HG02678 (cell line): Measurements from ENCODE around the gene OR2C1.

Experiments
- ATAC-seq: cut with Tn5 transposase; IDR thresholded peaks from one replicate; pipeline ENCODE4 v1.9.1; 2021; ENCODE audit warnings: mild to moderate bottlenecking, moderate library complexity; ENCODE audit not compliant: unreplicated experiment

Gene OR2C1

DNA sequence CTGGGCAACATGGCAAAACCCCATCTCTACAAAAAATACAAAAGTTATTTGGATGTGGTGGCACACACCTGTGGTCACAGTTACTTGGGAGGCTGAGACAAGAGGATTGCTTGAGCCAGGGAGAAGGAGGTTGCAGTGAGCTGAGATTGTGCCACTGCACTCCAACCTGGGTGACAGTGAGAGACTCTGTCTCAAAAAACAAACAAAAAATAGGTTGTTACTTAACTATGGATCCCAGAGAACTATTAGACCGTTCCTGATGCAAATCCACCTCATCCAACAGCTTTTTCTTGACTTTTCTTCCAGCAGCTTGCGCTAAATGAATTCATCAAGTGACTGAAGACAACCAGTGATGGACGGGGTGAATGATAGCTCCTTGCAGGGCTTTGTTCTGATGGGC is at the start of gene OR2C1:
Gene OR2C1, plus strand, starts transcription at position 301 of the 400 bp plus-strand sequence. Its CDS starts 52 bp downstream, at position 353.
- no peak for ATAC-seq

DNA sequence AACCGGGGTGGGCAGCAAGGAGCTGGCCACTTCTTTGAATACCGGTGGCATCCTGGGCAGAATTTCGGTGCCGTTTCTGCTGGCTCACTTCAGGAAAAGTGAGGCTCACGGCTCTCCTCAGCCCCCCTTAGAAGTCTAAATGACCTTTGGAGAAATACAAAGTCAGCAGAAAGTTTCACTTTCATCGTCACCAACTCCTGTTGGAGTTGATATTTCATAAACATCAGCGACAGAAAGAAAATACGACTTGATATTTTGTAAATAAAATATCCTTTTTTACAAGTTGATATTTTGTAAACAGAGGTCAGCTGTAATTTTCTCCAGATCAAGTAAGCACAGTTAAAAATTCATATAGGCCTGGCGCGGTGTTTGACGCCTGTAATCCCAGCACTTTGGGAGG is 49.6 kb upstream of the OR2C1 start:
- no peak for ATAC-seq

DNA sequence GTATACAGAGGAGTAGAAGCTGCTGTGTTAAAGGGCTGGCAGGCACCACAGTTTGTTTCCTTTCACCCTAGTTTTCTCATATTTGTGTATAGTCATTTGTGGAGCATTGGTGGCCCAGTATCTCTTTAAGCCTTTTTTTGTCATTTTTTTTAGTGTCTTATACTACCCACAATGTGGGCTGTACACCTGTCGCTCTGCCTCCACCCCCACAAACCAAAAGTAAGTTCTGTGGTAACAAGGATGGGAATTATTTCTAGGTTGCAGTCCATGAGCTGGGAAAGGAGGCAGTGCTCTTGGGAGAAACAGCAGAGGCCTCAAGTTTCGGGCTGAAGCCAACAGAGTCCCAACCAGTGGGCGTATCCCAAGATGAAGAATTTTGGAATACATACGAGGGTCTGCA is 44.2 kb upstream of the OR2C1 start:
- ATAC-seq, result no peak

DNA sequence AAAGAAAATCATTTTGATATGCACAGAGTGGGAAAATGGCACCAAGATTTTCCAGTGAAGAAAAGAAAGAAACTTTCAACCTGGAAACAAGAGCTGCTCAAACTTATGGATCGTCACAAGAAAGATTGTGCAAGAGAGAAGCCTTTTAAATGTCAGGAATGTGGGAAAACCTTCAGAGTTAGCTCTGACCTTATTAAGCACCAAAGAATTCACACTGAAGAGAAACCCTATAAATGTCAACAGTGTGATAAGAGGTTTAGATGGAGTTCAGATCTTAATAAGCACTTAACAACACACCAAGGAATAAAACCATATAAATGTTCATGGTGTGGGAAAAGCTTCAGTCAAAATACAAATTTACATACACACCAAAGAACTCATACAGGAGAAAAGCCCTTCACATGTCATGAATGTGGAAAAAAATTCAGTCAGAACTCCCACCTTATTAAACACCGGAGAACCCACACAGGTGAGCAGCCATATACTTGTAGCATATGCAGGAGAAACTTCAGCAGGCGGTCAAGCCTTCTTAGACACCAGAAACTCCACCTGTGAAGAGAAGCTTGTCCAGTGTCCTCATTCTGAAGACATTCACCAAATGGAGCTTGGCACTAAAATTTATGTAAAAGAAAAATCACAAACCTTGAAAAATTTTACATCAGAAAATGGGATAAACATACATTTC is 38.2 kb upstream of the OR2C1 start:
- ATAC-seq, result no peak

DNA sequence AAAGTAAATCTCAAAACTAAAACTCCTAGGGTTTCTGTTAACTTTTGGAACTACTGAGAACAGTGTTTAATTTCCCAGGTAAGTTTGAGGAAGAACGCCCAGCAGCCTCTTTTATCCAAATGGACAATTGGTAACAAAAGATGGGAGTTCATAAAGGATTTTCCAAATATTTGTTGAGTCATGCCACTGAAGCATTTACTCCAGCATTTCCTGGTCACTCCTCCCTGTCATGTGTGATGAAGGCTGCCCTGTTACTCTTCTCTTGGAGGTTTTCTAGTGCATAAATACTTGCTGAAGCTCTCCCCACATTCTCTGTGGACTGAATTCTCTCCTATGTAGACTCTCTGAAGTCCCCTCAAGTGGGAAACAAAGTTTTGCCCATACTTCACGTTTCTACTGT is 33.9 kb upstream of the OR2C1 start:
- no peak for ATAC-seq

DNA sequence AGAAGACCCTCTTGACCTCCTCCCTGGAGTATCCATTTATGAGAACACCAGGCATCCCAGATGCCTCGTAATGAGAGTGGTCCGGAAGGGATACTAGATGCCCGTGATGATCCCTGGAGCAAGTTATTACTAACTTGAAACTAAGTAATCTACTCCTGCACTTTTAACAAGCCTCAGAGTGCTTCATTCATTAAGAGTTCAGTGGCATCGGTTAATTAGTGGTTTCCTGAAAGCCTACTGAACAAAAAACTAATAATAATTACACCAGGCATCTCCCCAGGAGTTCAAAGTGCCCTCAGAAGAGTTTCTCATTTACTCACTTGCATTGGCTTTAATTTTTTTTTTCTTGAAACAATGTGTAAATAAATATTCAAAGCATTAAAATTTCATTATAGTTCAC is 28.2 kb upstream of the OR2C1 start:
- ATAC-seq, result no peak

DNA sequence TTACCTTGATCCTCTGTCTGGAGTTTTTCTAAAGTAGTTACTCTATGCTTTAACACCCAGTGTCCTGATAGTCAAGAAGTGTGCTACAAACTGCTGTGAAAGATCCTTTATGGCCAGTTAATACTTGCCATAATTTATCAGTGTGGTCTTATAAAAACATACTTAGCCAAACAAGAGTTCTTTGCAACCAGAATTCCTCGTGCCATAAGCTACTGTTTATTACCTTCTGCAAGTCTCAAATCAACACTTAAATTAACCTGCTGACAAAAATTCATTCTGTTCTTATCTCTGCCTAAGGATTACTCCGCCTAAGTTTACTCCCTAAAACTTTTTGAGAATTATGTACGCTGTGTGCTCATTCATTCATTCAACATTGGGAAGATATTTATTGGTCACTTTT is 27.6 kb upstream of the OR2C1 start:
- ATAC-seq, result no peak

DNA sequence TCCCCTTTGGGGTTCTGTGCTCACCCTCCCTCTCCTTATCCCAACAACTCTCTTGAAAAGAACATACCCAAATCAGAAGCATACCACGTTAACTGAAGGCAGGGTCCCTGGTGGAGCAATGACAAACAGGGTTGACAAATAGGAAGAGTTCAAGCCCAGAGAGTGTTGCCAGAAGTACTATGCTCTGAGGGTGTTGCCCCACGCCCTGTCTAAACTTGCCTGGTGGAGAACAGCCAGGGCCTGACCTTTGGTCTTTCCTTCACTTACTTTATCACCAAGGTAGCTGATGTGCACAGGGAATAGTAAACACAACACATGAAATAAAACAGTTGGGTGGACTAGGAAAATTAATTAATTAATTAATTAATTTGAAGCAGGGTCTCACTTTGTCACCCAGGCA is 27.0 kb upstream of the OR2C1 start:
- no peak for ATAC-seq

DNA sequence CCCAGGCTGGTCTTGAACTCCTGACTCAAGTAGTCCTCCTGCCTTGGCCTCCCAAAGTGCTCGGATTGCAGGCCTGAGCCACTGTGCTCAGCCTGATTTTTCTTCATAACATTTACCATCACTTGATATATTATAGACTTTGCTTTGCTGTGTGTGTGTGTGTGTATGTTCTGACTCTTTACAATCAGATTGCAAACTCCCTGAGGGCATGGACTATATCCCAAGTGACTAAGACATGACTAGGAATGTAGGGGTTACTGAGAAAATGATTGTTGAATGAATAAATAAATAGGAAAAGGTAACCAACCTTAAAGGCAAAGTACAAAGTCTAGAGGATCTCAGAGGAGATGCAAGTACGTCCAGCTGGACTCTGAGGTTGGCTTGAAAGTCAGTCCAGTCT is 9.6 kb upstream of the OR2C1 start:
- ATAC-seq, result no peak

DNA sequence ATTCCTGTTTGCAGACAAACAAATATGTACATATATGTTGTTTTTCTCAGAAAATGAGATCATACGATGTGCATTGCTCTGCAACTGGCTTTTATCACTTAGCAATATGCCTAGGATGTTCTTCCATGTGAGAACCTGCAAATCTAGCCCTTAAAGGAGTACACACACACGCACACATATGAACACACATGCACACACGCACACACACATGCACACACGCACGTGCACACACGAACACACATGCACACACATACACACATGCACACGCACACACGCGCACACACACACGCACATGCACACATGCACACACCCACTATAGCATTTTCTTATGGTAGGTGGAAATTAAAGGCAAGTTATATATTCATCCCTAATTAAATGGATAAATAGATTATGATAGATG is 8.1 kb upstream of the OR2C1 start:
- ATAC-seq, result no peak

DNA sequence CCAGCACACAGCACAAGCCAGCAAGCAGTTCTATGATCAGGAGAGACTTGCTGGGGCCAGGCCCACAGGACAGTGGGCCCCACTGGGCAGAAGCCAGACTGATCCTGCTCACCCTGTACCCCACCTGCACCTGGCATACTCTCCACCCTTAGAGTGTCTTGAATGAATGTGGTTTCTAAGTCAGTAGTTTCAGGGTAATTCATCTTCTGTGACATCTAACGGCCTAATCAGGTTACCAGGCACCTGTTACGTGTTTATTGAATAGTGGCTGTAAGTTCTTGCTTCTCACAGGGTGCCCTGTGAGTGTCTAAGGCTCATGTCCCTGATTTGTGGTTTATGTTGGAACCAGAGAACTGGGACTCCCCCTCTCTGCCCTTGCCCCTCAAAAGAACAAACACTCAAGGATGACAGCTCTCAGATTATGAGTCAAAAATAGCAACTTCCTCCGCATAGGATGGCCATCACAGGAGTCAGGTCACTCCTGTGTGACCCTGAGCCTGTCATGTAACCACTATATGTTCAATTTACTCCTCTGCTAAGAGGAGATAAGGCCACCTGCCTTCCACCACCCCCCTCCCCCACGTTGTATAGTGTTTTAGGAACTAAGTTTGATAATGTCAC is 7.0 kb upstream of the OR2C1 start:
- no peak for ATAC-seq

DNA sequence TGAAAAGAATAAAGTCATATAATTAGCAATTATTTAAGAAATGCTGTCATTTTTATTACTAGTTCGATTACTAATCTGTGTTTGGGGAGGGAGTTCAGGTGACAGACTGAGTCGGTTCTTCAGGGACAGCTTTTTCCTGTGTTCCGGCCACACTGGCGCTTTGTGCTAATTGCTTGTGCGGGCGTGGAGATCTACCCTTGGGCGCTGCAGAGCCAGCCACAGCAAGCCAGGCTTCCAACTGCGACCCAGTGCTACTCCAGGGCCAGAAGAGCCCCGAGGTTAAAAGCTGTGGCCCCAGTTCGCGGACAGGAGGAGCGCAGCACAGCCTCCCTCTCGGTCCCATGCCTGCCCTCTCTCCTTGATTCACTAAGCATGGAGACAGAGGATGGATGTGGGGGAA is 6.5 kb upstream of the OR2C1 start:
- ATAC-seq, result no peak

DNA sequence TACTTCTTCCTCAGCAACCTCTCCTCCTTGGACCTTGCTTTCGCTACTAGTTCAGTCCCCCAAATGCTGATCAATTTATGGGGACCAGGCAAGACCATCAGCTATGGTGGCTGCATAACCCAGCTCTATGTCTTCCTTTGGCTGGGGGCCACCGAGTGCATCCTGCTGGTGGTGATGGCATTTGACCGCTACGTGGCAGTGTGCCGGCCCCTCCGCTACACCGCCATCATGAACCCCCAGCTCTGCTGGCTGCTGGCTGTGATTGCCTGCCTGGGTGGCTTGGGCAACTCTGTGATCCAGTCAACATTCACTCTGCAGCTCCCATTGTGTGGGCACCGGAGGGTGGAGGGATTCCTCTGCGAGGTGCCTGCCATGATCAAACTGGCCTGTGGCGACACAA is 429 bp downstream of the OR2C1 start:
- ATAC-seq, result no peak

DNA sequence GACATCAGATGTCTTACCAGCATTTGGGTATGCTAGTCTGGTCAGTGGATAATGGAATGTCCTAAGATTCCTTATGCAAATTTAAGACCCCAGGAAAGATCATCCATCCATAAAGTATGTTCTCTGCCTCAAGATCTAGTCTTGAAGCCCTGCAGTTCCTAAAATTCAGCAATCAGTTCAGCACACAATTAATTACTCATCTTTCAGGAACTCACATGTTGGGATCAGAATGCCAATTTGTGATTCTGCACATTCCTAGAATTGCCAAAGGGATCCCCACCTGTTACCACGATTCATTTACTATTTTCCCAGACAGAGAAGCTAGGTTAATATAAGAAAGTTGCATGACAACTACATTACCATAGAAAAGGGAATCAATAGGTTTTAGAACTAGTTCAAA is 3.2 kb downstream of the OR2C1 start:
- ATAC-seq, result no peak

DNA sequence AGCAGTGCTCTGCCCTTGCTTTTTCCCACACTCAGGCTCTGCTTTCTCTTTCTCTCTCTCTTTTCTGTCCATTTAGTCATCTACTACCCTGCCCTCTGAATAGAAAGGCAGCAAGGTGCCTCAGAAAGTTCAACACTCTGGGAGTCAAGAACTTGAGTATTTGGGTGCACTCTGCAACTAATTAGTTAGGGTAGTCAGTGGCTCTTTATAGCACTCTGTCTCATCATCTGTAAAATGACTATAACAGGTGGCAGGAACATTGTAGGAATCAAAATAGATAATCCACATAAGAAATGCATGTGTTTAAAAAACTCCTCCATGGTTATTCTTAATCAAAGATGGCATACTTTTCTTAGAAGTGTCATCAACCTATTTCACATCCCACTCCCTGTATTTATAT is 7.2 kb downstream of the OR2C1 start:
- no peak for ATAC-seq

DNA sequence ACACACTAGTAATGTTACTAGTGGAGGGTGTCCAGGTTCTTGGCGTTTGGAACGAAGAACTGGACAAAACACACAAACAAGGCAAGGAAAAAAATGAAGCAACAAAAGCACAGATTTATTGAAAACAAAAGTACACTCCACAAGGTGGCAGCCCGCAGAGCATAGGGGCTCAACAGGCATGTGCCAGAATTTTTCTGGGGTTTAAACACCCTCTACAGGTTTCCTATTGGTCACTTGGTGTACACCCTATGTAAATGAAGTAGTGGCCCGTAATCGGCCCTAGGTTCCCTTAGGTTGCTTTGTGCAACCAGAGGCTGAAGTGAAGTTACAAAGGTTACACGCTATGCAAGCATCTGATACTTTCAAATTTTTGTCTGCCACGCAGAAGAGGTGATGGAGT is 8.1 kb downstream of the OR2C1 start:
- ATAC-seq, result no peak

DNA sequence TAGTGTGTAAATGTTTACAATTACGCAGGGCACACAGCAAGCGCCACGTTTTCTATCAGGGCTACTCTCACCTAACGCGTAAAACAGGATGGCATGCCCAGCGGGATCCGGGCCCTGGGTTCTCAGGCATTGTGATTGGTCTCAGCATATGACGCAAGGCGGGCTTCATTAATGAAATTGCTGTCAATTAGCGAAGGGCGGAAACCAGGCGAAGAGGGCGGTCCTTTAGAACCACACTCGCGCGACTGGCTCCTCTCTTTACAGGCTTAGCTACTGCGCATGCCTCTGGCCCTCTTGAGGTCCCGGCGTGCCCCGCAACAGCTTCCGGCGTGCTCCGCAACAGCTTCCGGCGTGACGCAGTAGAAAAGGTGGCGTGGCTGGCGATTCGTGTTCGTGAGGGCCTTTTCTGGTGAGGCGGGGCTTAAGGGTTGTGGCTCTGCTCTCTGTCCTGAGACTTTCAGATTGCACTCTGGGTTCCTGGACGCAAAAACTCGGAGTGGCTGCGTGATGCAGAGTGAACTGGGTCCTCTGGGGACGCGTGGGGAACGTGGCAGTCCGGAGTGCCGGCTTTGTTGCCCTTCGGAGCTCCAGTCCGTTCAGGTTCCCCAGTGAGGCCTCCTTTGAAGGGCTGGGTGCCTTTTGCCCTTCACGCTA is 9.2 kb downstream of the OR2C1 start:
- ATAC-seq, result no peak

DNA sequence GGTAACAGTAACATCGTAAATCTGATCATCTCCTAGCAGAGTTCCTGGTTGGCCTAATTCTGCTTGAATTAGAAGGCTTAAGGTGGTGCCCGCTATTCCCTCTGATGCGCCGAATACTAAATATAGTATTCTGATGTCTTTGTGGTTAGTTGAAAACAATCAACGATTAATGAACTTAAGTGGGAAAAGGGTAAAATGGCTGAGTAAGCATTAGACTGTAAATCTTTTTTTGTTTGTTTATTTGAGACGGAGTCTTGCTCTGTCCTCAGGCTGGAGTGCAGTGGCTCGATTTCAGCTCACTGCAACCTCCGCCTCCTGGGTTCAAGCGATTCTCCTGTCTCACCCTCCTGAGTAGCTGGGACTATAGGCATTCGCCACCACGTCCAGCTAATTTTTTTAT is 13.4 kb downstream of the OR2C1 start:
- no peak for ATAC-seq

DNA sequence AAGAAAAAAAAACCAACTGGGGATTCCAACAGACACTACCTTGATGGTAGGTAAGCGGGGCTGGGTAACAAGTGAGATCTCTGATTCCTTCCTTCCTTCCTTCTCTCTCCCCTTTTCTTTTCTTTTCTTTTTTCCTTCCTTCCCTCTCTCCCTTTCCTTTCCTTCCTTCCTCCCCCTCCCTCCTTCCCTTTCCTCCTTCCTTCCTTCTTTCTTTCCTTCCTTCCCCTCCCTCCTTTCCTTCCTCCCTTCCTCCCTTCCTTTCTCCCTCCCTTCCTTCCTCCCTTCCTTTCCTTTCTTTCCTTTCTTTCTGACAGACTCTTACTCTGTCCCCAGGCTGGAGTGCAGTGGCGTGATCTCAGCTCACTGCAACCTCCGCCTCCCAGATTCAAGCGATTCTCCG is 20.0 kb downstream of the OR2C1 start:
- ATAC-seq, result no peak

DNA sequence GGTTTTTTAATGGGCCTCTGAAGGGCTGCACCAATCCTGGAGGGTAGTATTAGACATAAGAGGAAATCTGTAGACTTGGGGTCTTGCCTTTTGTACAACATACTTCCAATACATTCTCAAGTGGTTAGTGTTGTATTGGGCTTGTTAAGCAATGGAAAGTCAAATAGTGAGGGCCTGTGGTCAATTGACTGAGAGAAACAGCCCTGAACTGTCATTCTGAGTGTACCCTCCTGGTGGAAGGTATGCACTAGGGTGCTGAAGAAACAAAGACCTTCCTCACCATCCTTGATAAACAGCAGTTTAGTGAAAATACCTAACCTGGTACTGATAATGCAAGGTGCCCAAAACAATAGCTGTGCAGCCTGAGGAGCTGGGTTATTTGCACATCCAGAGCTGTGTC is 22.2 kb downstream of the OR2C1 start:
- no peak for ATAC-seq

DNA sequence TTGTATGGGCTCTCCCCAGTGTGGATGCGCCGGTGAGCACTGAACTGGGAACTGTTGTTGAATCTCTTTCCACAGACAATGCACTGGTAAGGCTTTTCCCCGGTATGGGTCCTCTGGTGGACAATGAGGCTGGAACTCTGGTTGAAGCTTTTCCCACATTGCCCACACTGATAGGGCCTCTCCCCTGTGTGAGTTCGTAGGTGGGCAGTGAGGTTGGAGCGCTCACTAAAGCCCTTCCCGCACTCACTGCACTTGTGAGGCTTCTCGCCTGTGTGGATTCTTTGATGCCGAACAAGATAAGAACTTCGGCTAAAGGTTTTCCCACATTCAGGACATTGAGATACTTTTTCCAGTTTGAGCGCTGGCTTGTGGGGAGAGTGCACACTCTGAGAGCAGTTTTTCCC is 27.4 kb downstream of the OR2C1 start:
- ATAC-seq, result no peak

DNA sequence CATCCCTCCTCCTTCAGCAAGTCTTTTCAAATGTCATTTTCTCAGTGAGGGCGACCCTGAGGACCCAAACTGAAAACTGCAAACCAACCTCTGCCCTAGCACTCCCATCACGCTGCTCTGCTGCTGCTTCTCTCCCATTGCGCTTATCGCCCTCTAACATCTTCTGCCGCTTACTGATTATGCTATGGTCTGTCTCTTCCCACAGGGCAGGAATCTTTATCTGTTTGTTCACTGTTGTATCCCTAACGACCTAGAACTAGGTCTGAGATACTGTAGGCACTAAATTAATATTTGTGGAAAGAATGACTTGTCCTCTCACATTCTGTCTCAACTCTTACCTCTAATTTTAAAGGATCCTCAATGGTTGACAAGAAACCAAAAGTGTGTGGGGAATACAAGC is 32.6 kb downstream of the OR2C1 start:
- ATAC-seq, result no peak
